GM19397 (cell line): ENCODE data around the gene KLF7.

Experiments used
- ATAC-seq: cut with Tn5 transposase; IDR thresholded peaks from one replicate; pipeline ENCODE4 v1.9.1; 2021; ENCODE audit warnings: mild to moderate bottlenecking, moderate library complexity; ENCODE audit not compliant: unreplicated experiment

Gene KLF7

GRCh38 chr2:207129821-207130220 lies 35.9 kb downstream of the KLF7 start:
- no peak for ATAC-seq

GRCh38 chr2:207128867-207129266 lies 36.9 kb downstream of the KLF7 start:
- no peak for ATAC-seq

GRCh38 chr2:207126724-207127308 lies 38.9 kb downstream of the KLF7 start:
- no peak for ATAC-seq

GRCh38 chr2:207123776-207124391 lies 41.9 kb downstream of the KLF7 start:
- ATAC-seq, result no peak

GRCh38 chr2:207123335-207123744 lies 42.4 kb downstream of the KLF7 start:
- ATAC-seq, result no peak

GRCh38 chr2:207122651-207123334 lies 43.0 kb downstream of the KLF7 start:
- ATAC-seq, result no peak

GRCh38 chr2:207121784-207122183 lies 44.0 kb downstream of the KLF7 start:
- ATAC-seq, result no peak

- no peak for ATAC-seq
Measured at GRCh38 chr2:207119048-207119447, 46.7 kb downstream of the KLF7 start.

GRCh38 chr2:207117668-207118067 lies 48.1 kb downstream of the KLF7 start:
- ATAC-seq, result no peak

GRCh38 chr2:207115715-207116364 lies 49.9 kb downstream of the KLF7 start:
- no peak for ATAC-seq

GRCh38 chr2:207113414-207113813 lies 52.3 kb downstream of the KLF7 start:
- ATAC-seq, result no peak

GRCh38 chr2:207112785-207113184 lies 53.0 kb downstream of the KLF7 start:
- ATAC-seq, result no peak

GRCh38 chr2:207112383-207112782 lies 53.4 kb downstream of the KLF7 start:
- ATAC-seq, result no peak

GRCh38 chr2:207111757-207112156 lies 54.0 kb downstream of the KLF7 start:
- no peak for ATAC-seq

GRCh38 chr2:207110715-207111114 lies 55.0 kb downstream of the KLF7 start:
- ATAC-seq, result no peak

- ATAC-seq, result no peak
Measured at GRCh38 chr2:207110310-207110709, 55.4 kb downstream of the KLF7 start.

- ATAC-seq, result no peak
Measured at GRCh38 chr2:207109768-207110167, 56.0 kb downstream of the KLF7 start.

- ATAC-seq, result no peak
Measured at GRCh38 chr2:207108440-207108839, 57.3 kb downstream of the KLF7 start.

- no peak for ATAC-seq
Measured at GRCh38 chr2:207107551-207107950, 58.2 kb downstream of the KLF7 start.

- no peak for ATAC-seq
Measured at GRCh38 chr2:207107131-207107530, 58.6 kb downstream of the KLF7 start.

GRCh38 chr2:207103132-207103531 lies 62.6 kb downstream of the KLF7 start:
- ATAC-seq, result no peak

- no peak for ATAC-seq
Measured at GRCh38 chr2:207101984-207102383, 63.8 kb downstream of the KLF7 start.
